Liver (tissue), 9 donors: ENCODE results near the gene PIGH. TPM values are rescaled to one million over a fixed set of nuclear protein-coding genes. Genes with fewer than 3 reads are reported as not detected.

ENCODE experiments used
- DNase-seq: peaks from one replicate; pipeline ENCODE4 v3.0.0-alpha.2; 2017; ENCODE audit warnings: low spot score
- H3K27ac ChIP-seq, 2 donors: one replicate each; pipeline ENCODE4 v1.7.0; 2013; ENCODE audit warnings: inconsistent platforms in 2 of 2, low read length in 2 of 2, control low read depth in 1 of 2, low read depth in 1 of 2, mild to moderate bottlenecking in 1 of 2
- H3K27me3 ChIP-seq, 4 donors: one replicate each; pipeline versions ENCODE4 v1.6.1 to v1.7.0; 2013; ENCODE audit warnings: low read length in 3 of 4, inconsistent platforms in 1 of 4, mild to moderate bottlenecking in 1 of 4, moderate library complexity in 1 of 4; ENCODE audit not compliant: control insufficient read depth in 4 of 4, insufficient read depth in 4 of 4
- H3K36me3 ChIP-seq, 4 donors: one replicate each; pipeline versions ENCODE4 v1.6.1 to v1.7.0; 2013; ENCODE audit warnings: low read length in 3 of 4, mild to moderate bottlenecking in 3 of 4, low read depth in 1 of 4, moderate library complexity in 1 of 4; ENCODE audit not compliant: control insufficient read depth in 4 of 4, insufficient read depth in 3 of 4
- H3K4me1 ChIP-seq, 4 donors: one replicate each; pipeline versions ENCODE4 v1.6.1 to v1.7.0; 2013; ENCODE audit warnings: low read length in 3 of 4, mild to moderate bottlenecking in 3 of 4, moderate library complexity in 1 of 4; ENCODE audit not compliant: control insufficient read depth in 4 of 4, insufficient read depth in 4 of 4
- H3K4me3 ChIP-seq, 3 donors: one replicate each; pipeline versions ENCODE4 v1.6.1 to v1.7.0; 2013; ENCODE audit warnings: low read length in 3 of 3, control low read depth in 1 of 3, low read depth in 1 of 3, mild to moderate bottlenecking in 1 of 3
- H3K9ac ChIP-seq, 2 donors: one replicate each; pipeline ENCODE4 v1.7.0; 2013; ENCODE audit warnings: low read length in 2 of 2, mild to moderate bottlenecking in 2 of 2, moderate library complexity in 2 of 2, control low read depth in 1 of 2, low read depth in 1 of 2
- H3K9me3 ChIP-seq, 4 donors: one replicate each; pipeline versions ENCODE4 v1.6.1 to v1.7.0; 2013; ENCODE audit warnings: low read length in 3 of 4; ENCODE audit not compliant: control insufficient read depth in 4 of 4
- FOXA1 ChIP-seq: IDR thresholded peaks from 2 replicates; pipeline ENCODE4 v1.6.1; 2016; ENCODE audit warnings: antibody characterized with exemption
- FOXA2 ChIP-seq: IDR thresholded peaks from 2 replicates; pipeline ENCODE4 v1.6.1; 2016; ENCODE audit warnings: antibody characterized with exemption
- GABPA ChIP-seq, 2 donors: IDR thresholded peaks in 1 of 2; conservative IDR thresholded peaks in 1 of 2; 2 replicates each; pipeline ENCODE4 v1.6.1; 2016; ENCODE audit warnings: antibody characterized with exemption in 2 of 2, mild to moderate bottlenecking in 1 of 2, moderate library complexity in 1 of 2
- HNF4A ChIP-seq, 2 donors: conservative IDR thresholded peaks; 2 replicates each; pipeline ENCODE4 v1.6.1; 2016; ENCODE audit warnings: antibody characterized with exemption in 2 of 2, mild to moderate bottlenecking in 2 of 2
- HNF4G ChIP-seq: IDR thresholded peaks from 2 replicates; pipeline ENCODE4 v1.6.1; 2016; ENCODE audit warnings: antibody characterized with exemption
- JUND ChIP-seq, 2 donors: IDR thresholded peaks; 2 replicates each; pipeline ENCODE4 v1.6.1; 2016; ENCODE audit warnings: antibody characterized with exemption in 2 of 2
- NR2F2 ChIP-seq: IDR thresholded peaks from 2 replicates; pipeline ENCODE4 v1.6.1; 2016; ENCODE audit warnings: antibody characterized with exemption
- RAD21 ChIP-seq, 2 donors: IDR thresholded peaks; 2 replicates each; pipeline ENCODE4 v1.6.1; 2016; ENCODE audit warnings: antibody characterized with exemption in 2 of 2, mild to moderate bottlenecking in 2 of 2
- RXRA ChIP-seq, 2 donors: IDR thresholded peaks; 2 replicates each; pipeline ENCODE4 v1.6.1; 2017 to 2018; ENCODE audit warnings: antibody characterized with exemption in 2 of 2, mild to moderate bottlenecking in 1 of 2
- SP1 ChIP-seq: IDR thresholded peaks from 2 replicates; pipeline ENCODE4 v1.6.1; 2018; ENCODE audit warnings: antibody characterized with exemption, mild to moderate bottlenecking
- TAF1 ChIP-seq: conservative IDR thresholded peaks from 2 replicates; pipeline ENCODE4 v1.6.1; 2016; ENCODE audit warnings: antibody characterized with exemption, mild to moderate bottlenecking
- WGBS: extraction: QIAGEN DNeasy Blood & Tissue Kit; methylation state at CpG from one replicate; pipeline ENCODE4 v1.1.7; 2013; 5-methylcytosine and 5-hydroxymethylcytosine counted together
- polyA plus RNA-seq, 2 donors: library from polyadenylated mRNA; stranded (reverse) in 1 of 2; unstranded in 1 of 2; fragments of 200-250 nt in 1 of 2; fragments of >200 nt in 1 of 2; fragmentation: Nextera tagmentation in 1 of 2; extraction: Ambion mirVana in 1 of 2; gene quantifications; one replicate each; pipeline versions ENCODE4 v1.2.1 to v1.2.3, GENCODE V29; 2013 to 2015
- total RNA-seq, 2 donors: library from RNA; depleted of rRNA; stranded (reverse); fragments of >200 nt; gene quantifications; one replicate each; pipeline ENCODE4 v1.2.3, GENCODE V29; 2014
- TF ChIP-seq, protein P1 (sequence below): IDR thresholded peaks from 2 replicates; pipeline ENCODE4 v1.6.1; 2016; ENCODE audit warnings: antibody characterized with exemption
- TF ChIP-seq, protein P2 (sequence below): IDR thresholded peaks from 2 replicates; pipeline ENCODE4 v1.6.1; 2016; ENCODE audit warnings: antibody characterized with exemption
- TF ChIP-seq, protein P3 (sequence below): IDR thresholded peaks from 2 replicates; pipeline ENCODE4 v1.6.1; 2016; ENCODE audit warnings: antibody characterized with exemption, mild to moderate bottlenecking
- donor health status: healthy.
- donor health status: healthy.
- donor health status: healthy.
- donor health status: healthy.
- donor health status: healthy.

PIGH gene
- total and polyA plus RNA-seq, 4 donors = 14.2 to 36.1 (median 21.7) TPM

- Histone ChIP-seq H3K27me3 (no peaks in the 10 kb centered on the region), H3K27ac (no peak overlapping the region), H3K36me3 (no peaks in the 10 kb centered on the region), H3K9me3 (no peaks in the 10 kb centered on the region), H3K4me3 (no peak overlapping the region), H3K9ac (no peak overlapping the region), H3K4me1 (peaks cover 0 to 2% (median 0%) of the 10 kb centered on the region in 4 donors)
- WGBS = 80% methylated on average over 16 of the region's 16 CpGs
- TF ChIP-seq, protein P1, sequence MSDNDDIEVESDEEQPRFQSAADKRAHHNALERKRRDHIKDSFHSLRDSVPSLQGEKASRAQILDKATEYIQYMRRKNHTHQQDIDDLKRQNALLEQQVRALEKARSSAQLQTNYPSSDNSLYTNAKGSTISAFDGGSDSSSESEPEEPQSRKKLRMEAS = no peak
- TF ChIP-seq FOXA2 (no peak), HNF4G (no peak), HNF4A (conservative IDR thresholded peaks at IDR 0.05) (no peak), SP1 (no peak), TAF1 (no peak), NR2F2 (no peak), GABPA (IDR thresholded peaks at IDR 0.05 in 1 of 2, conservative IDR thresholded peaks at IDR 0.05 in 1 of 2) (no peak), JUND (IDR thresholded peaks at IDR 0.05) (no peak), RXRA (IDR thresholded peaks at IDR 0.05) (no peak), FOXA1 (no peak), RAD21 (IDR thresholded peaks at IDR 0.05) (no peak)
- TF ChIP-seq, protein P2, sequence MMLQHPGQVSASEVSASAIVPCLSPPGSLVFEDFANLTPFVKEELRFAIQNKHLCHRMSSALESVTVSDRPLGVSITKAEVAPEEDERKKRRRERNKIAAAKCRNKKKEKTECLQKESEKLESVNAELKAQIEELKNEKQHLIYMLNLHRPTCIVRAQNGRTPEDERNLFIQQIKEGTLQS = no peak
- TF ChIP-seq, protein P3, sequence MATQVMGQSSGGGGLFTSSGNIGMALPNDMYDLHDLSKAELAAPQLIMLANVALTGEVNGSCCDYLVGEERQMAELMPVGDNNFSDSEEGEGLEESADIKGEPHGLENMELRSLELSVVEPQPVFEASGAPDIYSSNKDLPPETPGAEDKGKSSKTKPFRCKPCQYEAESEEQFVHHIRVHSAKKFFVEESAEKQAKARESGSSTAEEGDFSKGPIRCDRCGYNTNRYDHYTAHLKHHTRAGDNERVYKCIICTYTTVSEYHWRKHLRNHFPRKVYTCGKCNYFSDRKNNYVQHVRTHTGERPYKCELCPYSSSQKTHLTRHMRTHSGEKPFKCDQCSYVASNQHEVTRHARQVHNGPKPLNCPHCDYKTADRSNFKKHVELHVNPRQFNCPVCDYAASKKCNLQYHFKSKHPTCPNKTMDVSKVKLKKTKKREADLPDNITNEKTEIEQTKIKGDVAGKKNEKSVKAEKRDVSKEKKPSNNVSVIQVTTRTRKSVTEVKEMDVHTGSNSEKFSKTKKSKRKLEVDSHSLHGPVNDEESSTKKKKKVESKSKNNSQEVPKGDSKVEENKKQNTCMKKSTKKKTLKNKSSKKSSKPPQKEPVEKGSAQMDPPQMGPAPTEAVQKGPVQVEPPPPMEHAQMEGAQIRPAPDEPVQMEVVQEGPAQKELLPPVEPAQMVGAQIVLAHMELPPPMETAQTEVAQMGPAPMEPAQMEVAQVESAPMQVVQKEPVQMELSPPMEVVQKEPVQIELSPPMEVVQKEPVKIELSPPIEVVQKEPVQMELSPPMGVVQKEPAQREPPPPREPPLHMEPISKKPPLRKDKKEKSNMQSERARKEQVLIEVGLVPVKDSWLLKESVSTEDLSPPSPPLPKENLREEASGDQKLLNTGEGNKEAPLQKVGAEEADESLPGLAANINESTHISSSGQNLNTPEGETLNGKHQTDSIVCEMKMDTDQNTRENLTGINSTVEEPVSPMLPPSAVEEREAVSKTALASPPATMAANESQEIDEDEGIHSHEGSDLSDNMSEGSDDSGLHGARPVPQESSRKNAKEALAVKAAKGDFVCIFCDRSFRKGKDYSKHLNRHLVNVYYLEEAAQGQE = no peak
- peak; percentile 46 for DNase-seq
These were observed 21.9 kb downstream of the PIGH start for GRCh38 chr14:67577909-67578749.

DNA sequence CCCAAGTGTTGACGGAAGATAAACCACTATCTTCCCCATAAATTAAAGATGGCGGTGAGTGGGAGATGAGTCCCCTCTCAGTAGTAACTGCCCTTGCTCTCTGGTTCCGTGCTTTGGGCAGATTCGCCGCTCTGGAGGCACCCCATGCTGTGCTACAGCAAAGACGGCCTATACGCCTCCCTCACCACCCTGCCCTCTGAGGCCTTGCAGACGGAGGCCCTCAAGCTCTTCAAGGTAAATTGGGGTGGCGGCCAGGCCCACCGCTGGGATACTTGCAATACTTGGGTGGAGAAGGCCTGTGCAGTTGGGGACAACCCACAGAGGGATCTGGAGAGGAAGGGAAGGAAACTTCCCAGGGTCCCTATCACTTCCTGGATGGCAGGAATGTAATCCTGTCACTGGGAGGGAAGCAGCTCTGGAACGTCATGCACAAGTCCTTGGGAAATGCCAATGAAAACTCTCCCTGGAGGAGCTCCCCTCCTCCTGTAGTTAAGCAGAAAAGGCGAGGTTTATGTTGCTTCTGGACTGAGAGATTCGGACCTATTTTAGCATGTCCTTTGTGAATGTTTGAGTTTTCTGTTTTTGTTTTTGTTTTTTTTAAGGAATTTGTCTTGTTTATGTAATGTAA is 22.8 kb downstream of the PIGH start:
- TF ChIP-seq FOXA1 = no peak
- no peak for TF ChIP-seq RAD21 (IDR thresholded peaks at IDR 0.05)
- TF ChIP-seq HNF4A (conservative IDR thresholded peaks at IDR 0.05) = no peak
- no peak for TF ChIP-seq JUND (IDR thresholded peaks at IDR 0.05)
- TF ChIP-seq, protein P1 = no peak
- Histone ChIP-seq H3K27ac (no peak overlapping the region), H3K4me3 (no peak overlapping the region), H3K27me3 (no peaks in the 10 kb centered on the region), H3K36me3 (no peaks in the 10 kb centered on the region), H3K9ac (no peak overlapping the region), H3K9me3 (no peaks in the 10 kb centered on the region), H3K4me1 (peaks cover 0 to 2% (median 0%) of the 10 kb centered on the region in 4 donors)
- no peak for DNase-seq
- WGBS = 82% methylated on average over 13 of the region's 13 CpGs
